Epithelial cell of esophagus (primary cell): ENCODE measurements around the gene MAP2K5.
"Not testable (repeated sequence)": the region's sequence is repeated elsewhere in the genome, so short reads cannot be mapped to it uniquely, and the experiment has no call there.

ENCODE experiments used
- DNase-seq: peaks from one replicate; pipeline ENCODE4 v3.0.0; 2010; ENCODE audit warnings: low read depth
- H3K4me3 ChIP-seq: 2 replicates; pipeline ENCODE4 v1.5.1; 2011; ENCODE audit warnings: mild to moderate bottlenecking, low read length, control low read depth
- CTCF ChIP-seq: IDR thresholded peaks from 2 replicates; pipeline ENCODE4 v1.5.1; 2011; ENCODE audit warnings: low read depth, mild to moderate bottlenecking, low read length, control low read depth, inconsistent platforms; ENCODE audit not compliant: insufficient read depth; ENCODE audit errors: missing control alignments

MAP2K5 gene

GRCh38 chr15:67618297-67618696, 75.8 kb downstream of the MAP2K5 start:
- no peak overlapping the region for H3K4me3 ChIP-seq
- TF ChIP-seq CTCF = no peak
- no peak for DNase-seq

GRCh38 chr15:67622110-67622509, 79.6 kb downstream of the MAP2K5 start:
- TF ChIP-seq CTCF = no peak
- DNase-seq = no peak
- no peak overlapping the region for H3K4me3 ChIP-seq

GRCh38 chr15:67632261-67632660, 89.8 kb downstream of the MAP2K5 start:
- no peak for DNase-seq
- no peak overlapping the region for H3K4me3 ChIP-seq
- TF ChIP-seq CTCF = no peak

- not testable (repeated sequence) for DNase-seq, H3K4me3 ChIP-seq
Measured at GRCh38 chr15:67635950-67636349, 93.4 kb downstream of the MAP2K5 start.

- no peak for TF ChIP-seq CTCF
- DNase-seq = no peak
- no peak overlapping the region for H3K4me3 ChIP-seq
Measured at GRCh38 chr15:67639591-67639990, 97.1 kb downstream of the MAP2K5 start.

- DNase-seq = no peak
Measured at GRCh38 chr15:67641453-67641852, 99.0 kb downstream of the MAP2K5 start.

GRCh38 chr15:67646847-67647246, 104.3 kb downstream of the MAP2K5 start:
- no peak overlapping the region for H3K4me3 ChIP-seq
- no peak for DNase-seq
- no peak for TF ChIP-seq CTCF

More at GRCh38 chr15:67641453-67641852, 99.0 kb downstream of the MAP2K5 start:
- H3K4me3 ChIP-seq = no peak overlapping the region
- TF ChIP-seq CTCF = no peak

- no peak for DNase-seq
- no peak overlapping the region for H3K4me3 ChIP-seq
- no peak for TF ChIP-seq CTCF
Measured at GRCh38 chr15:67652586-67652985, 110.1 kb downstream of the MAP2K5 start.
